DND-41 (cell line): ENCODE measurements around the gene FITM1.

Experiments used
- EZH2 ChIP-seq: IDR thresholded peaks from 3 replicates; pipeline ENCODE4 v1.6.1; 2012; ENCODE audit warnings: borderline replicate concordance, low read depth, mild to moderate bottlenecking, moderate library complexity, low read length, inconsistent platforms; ENCODE audit not compliant: severe bottlenecking
- TF ChIP-seq, protein P1 (sequence below): IDR thresholded peaks from 2 replicates; pipeline ENCODE4 v1.5.1; 2012; ENCODE audit warnings: borderline replicate concordance, low read length, moderate library complexity, mild to moderate bottlenecking; ENCODE audit not compliant: poor library complexity, severe bottlenecking; ENCODE audit errors: extremely low read depth

DNA sequence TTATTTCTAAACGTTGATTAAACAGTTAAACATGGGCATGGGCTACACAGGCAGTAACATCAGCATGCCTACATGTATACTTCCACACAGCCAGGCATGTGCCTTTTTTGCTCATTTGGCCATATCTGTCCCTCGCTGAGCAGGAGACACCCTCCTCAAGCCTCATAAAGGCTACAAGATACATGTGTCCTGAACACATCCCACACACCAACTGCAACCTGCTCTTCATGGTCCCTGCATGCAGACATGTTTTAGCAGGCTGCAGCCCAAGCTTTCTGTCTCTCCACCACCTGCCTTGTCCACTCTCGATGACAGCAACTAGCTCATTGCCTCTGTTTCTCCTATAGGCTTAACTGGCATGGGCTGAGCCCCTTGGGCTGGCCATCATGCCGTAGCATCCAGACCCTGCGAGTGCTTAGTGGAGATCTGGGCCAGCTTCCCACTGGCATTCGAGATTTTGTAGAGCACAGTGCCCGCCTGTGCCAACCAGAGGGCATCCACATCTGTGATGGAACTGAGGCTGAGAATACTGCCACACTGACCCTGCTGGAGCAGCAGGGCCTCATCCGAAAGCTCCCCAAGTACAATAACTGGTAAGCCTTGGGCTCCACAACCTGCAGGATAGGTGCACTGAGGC lies 33.8 kb upstream of the FITM1 start:
- TF ChIP-seq, protein P1, sequence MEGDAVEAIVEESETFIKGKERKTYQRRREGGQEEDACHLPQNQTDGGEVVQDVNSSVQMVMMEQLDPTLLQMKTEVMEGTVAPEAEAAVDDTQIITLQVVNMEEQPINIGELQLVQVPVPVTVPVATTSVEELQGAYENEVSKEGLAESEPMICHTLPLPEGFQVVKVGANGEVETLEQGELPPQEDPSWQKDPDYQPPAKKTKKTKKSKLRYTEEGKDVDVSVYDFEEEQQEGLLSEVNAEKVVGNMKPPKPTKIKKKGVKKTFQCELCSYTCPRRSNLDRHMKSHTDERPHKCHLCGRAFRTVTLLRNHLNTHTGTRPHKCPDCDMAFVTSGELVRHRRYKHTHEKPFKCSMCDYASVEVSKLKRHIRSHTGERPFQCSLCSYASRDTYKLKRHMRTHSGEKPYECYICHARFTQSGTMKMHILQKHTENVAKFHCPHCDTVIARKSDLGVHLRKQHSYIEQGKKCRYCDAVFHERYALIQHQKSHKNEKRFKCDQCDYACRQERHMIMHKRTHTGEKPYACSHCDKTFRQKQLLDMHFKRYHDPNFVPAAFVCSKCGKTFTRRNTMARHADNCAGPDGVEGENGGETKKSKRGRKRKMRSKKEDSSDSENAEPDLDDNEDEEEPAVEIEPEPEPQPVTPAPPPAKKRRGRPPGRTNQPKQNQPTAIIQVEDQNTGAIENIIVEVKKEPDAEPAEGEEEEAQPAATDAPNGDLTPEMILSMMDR, result no peak
- no peak for TF ChIP-seq EZH2
